HG02938 (cell line): ENCODE data around the gene HERPUD2.
A peak's percentile ranks its signal among the peaks of the same experiment; 100 is the strongest.
"Not testable (repeated sequence)": the region's sequence is repeated elsewhere in the genome, so short reads cannot be mapped to it uniquely, and the experiment has no call there.

Experiments
- ATAC-seq: cut with Tn5 transposase; IDR thresholded peaks from one replicate; pipeline ENCODE4 v1.9.1; 2021; ENCODE audit warnings: mild to moderate bottlenecking, moderate library complexity; ENCODE audit not compliant: unreplicated experiment

HERPUD2 gene

GRCh38 chr7:35714862-35715261 lies 19.9 kb upstream of the HERPUD2 start:
- ATAC-seq: no peak

- no peak for ATAC-seq
Observed at GRCh38 chr7:35714407-35714806, 19.5 kb upstream of the HERPUD2 start.

GRCh38 chr7:35712563-35713226 lies 17.8 kb upstream of the HERPUD2 start:
- no peak for ATAC-seq

DNA sequence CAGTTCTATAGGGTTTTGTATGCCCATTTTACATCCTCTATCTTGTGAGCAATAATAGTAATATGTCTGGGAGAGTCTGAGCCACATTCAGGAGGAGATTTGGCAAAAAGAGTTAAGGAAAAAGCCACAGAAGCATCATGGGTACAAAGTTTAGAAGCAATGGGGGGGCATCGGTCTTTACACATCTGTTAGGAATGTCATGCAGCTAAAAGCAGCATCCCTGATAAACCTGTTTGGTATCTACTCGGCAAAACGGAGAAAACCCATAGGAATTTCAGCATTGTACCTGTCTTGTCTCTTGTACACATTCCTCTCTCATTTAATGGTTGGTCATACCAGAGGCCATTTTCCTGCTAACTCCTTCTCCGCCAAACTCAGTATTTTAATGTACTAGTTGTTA lies 12.5 kb upstream of the HERPUD2 start:
- ATAC-seq: no peak

DNA sequence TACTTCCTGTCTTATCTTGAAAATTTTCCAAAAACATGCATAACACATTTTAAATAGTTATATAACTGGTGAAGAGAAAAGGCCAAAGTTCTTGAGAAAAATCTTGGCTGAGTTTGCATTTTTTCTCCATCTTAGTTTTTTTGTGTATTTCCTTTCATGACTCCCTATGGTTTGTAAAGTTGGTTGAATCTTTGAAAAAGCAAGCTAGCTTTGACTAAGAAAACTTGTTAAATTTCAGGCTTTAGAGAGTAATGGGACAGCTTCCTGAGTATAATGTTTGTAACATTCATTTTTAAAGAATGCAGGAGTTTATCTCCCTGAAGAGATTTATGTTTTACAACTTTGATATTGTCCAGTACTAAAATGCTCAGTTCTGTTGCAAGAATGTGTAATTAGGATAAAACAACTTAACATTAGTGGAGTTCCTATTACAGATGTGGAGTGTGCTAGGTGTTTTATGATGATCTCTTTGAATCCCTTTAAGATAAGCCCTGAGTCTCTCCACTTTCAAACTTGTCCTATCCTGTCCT lies 11.1 kb upstream of the HERPUD2 start:
- ATAC-seq: no peak

- no peak for ATAC-seq
Observed at GRCh38 chr7:35704261-35704660, 9.3 kb upstream of the HERPUD2 start.

- ATAC-seq: no peak
Observed at GRCh38 chr7:35702541-35702940, 7.6 kb upstream of the HERPUD2 start.

GRCh38 chr7:35701287-35701900 lies 6.5 kb upstream of the HERPUD2 start:
- peak; percentile 76 for ATAC-seq

DNA sequence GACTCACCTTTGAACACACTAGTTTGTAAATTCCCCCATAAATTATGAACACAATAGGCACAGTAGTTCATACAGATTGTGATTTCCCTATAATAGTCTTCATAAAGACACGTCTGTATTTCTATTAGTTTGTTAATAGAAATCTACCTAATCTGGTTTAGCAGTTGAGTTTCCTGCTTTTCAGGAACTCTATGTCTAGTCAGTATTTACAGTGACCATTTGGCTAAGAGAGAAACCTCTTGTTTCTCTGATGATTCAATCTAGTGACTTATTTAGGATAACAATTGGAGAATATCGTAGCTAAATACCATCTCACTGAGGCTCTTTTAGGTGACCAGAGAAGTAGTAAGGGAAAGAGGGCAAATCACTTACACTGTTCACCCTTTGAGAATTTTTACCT lies 5.9 kb upstream of the HERPUD2 start:
- no peak for ATAC-seq

- ATAC-seq: no peak
Observed at GRCh38 chr7:35700333-35700732, 5.4 kb upstream of the HERPUD2 start.

GRCh38 chr7:35699796-35700305 lies 4.9 kb upstream of the HERPUD2 start:
- no peak for ATAC-seq

GRCh38 chr7:35698382-35698781 lies 3.4 kb upstream of the HERPUD2 start:
- not testable (repeated sequence) for ATAC-seq

- no peak for ATAC-seq
Observed at GRCh38 chr7:35697414-35698175, 2.7 kb upstream of the HERPUD2 start.

DNA sequence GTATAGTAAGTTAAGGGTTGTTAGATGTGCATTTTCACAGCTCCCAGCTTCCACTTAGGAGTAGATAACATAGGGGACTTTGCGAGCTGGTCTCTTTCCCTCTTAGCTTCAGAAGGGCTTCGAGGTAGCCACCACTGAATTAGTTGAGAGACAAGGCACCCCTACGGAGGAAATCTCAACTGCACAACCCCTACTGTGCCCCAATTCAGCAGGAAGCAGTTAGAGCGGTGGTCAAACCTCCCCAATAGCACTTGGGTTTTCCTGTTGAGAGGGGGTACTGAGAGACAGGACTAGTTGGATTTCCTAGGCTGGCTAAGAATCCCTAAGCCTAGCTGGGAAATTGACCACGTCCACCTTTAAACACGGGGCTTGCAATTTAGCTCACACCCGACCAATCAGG lies 1.1 kb upstream of the HERPUD2 start:
- no peak for ATAC-seq

DNA sequence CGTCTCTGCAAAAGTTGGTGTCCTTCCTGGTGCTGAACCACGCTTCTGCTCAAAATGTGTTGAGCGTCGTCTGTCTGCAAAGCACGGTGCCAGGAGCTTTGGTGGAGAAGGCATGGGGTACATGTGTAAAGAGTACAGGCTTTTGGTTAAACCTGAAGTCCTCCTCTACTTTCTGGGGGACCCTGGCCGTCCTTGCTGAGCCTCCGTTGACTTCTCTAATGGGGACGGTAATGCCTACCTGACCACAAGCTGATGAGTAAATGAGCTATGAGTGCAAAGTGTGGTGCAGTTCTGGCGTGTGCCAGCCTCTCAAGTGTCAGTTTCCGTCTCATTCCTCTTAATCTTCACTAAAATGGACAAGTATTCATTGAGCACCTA lies 527 bp upstream of the HERPUD2 start:
- peak; percentile 3 for ATAC-seq

DNA sequence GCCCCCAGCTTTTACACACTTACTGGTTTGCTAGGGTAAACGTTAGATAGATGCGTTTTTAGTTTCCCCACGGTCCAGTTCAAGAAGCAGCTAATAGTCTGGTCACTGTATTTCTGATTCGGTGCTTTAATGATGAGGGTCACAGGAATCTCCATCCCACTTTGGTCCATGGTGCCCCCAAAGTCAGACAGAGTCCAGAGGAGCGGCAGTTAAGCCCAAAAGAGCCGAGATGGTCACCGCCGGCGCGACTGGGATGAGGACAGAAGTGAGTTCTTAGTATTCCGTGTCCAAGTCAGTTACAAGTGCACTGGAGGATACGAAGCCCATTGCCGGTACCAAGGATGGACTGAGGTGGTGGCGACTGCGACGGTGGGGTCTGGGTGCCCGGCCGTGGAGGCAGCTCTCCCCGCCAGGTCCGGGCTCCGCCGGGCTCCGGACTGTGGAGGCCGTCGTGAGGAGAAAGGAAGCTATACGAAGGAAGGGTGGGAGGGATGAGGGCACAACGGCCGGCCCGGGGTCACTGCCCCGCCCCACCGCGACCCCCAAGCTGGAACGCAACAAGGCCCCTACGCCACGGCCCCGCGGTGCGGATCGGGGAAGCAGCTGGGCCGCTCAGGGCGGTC lies 663 bp downstream of the HERPUD2 start:
- peak; percentile 24 for ATAC-seq

GRCh38 chr7:35691827-35692307 lies 3.1 kb downstream of the HERPUD2 start:
- no peak for ATAC-seq

DNA sequence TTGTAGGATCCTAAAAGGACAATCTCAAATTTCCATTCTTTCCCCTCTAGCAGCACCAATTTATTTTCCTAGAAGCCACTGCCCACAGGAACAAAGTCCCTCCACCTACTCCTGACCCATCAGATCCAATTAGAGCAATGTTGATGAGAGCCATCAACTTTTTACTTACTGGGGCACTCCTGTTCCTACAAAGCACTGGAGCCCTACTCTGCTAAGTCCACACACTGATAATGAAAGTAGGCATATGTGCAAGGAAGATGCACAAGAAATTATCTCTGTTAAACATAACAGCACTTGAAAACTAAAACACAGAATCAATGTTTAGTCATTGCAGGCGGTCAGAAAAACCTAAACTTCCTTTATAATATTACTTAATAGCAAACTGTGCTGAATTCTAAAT lies 3.6 kb downstream of the HERPUD2 start:
- no peak for ATAC-seq

DNA sequence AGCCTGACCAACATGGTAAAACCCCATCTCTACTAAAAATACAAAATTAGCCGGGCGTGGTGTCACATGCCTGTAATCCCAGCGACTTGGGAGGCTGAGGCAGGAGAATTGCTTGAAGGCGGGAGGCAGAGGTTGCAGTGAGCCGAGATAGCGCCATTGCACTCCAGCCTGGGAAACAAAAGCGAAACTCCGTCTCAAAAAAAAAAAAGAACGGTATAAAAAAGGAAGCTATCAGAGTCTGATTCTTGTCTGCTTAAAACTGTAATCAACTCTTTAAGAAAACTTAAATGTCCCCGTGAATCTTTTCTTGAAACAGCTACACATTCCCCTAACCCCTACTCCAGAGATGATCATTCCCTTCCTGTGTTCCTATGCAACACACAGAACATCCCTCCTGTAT lies 4.3 kb downstream of the HERPUD2 start:
- not testable (repeated sequence) for ATAC-seq

GRCh38 chr7:35685781-35686180 lies 9.2 kb downstream of the HERPUD2 start:
- no peak for ATAC-seq
